T-helper 2 cell treated with Interferon-gamma antibody and Interleukin-4, amounts not matched to agents 5 μg/mL and 100 μg/mL, for 36 hours (primary cell): ENCODE results near the gene ARAP1.
"Not testable (repeated sequence)": the region's sequence is repeated elsewhere in the genome, so short reads cannot be mapped to it uniquely, and the experiment has no call there.

Experiments used
- DNase-seq: peaks from one replicate; pipeline ENCODE4 v3.0.0; 2021; ENCODE audit warnings: low spot score
- H3K27ac Mint-ChIP-seq: one replicate; pipeline ENCODE4 v1.8.0; 2021; ENCODE audit warnings: mild to moderate bottlenecking, mixed read lengths
- H3K27me3 Mint-ChIP-seq: one replicate; pipeline ENCODE4 v1.8.0; 2021; ENCODE audit warnings: low read depth, mixed read lengths
- H3K36me3 Mint-ChIP-seq: one replicate; pipeline ENCODE4 v1.8.0; 2021; ENCODE audit warnings: low read depth, mixed read lengths
- H3K4me1 Mint-ChIP-seq: one replicate; pipeline ENCODE4 v1.8.0; 2021; ENCODE audit warnings: low read depth, mixed read lengths
- H3K4me3 Mint-ChIP-seq: one replicate; pipeline ENCODE4 v1.8.0; 2022; ENCODE audit warnings: mild to moderate bottlenecking, moderate library complexity, mixed read lengths
- H3K9me3 Mint-ChIP-seq: one replicate; pipeline ENCODE4 v1.8.0; 2021; ENCODE audit warnings: mixed read lengths

Gene ARAP1

GRCh38 chr11:72752088-72752914 is at the start of gene ARAP1:
Gene ARAP1, minus strand, starts transcription at chr11:72752408. Its CDS starts 25,280 bp downstream, at chr11:72727128.
- Mint-ChIP-seq H3K27ac (peak within 1 kb of the TSS; percentile 93), H3K4me3 (peak within 1 kb of the TSS; percentile 90), H3K9me3 (no peaks in the 10 kb centered on the region), H3K27me3 (no peaks in the 10 kb centered on the region), H3K4me1 (peaks cover 30% of the 10 kb centered on the region), H3K36me3 (no peaks in the 10 kb centered on the region)
- DNase-seq, result peak; percentile 68

- no peak overlapping the region for H3K4me3 Mint-ChIP-seq
- no peak for DNase-seq
- H3K27me3 Mint-ChIP-seq, result no peaks in the 10 kb centered on the region
- peaks cover 3% of the 10 kb centered on the region for H3K4me1 Mint-ChIP-seq
- H3K36me3 Mint-ChIP-seq, result peaks cover 4% of the 10 kb centered on the region
- H3K9me3 Mint-ChIP-seq, result no peaks in the 10 kb centered on the region
- no peak overlapping the region for H3K27ac Mint-ChIP-seq
Observed at GRCh38 chr11:72799441-72799840, 47.2 kb upstream of the ARAP1 start.

- Mint-ChIP-seq H3K27ac (no peak overlapping the region), H3K4me1 (peaks cover 8% of the 10 kb centered on the region), H3K4me3 (no peak overlapping the region), H3K27me3 (no peaks in the 10 kb centered on the region), H3K36me3 (peaks cover 4% of the 10 kb centered on the region), H3K9me3 (no peaks in the 10 kb centered on the region)
- DNase-seq, result no peak
Observed at GRCh38 chr11:72798361-72798760, 46.2 kb upstream of the ARAP1 start.

- peak within 1 kb of the TSS; percentile 97 for H3K4me3 Mint-ChIP-seq
- peak; percentile 95 for DNase-seq
- peak within 1 kb of the TSS; percentile 99 for H3K27ac Mint-ChIP-seq
- no peaks in the 10 kb centered on the region for H3K9me3 Mint-ChIP-seq
- peaks cover 17% of the 10 kb centered on the region for H3K4me1 Mint-ChIP-seq
- no peaks in the 10 kb centered on the region for H3K27me3 Mint-ChIP-seq
- H3K36me3 Mint-ChIP-seq, result no peaks in the 10 kb centered on the region
Observed at GRCh38 chr11:72793425-72794367, 41.5 kb upstream of the ARAP1 start, which contains the start of gene STARD10. Gene STARD10, minus strand, starts transcription at chr11:72794047. Its CDS starts 12,866 bp downstream, at chr11:72781181.

GRCh38 chr11:72793076-72793424 is 40.8 kb upstream of the ARAP1 start:
- Mint-ChIP-seq H3K36me3 (no peaks in the 10 kb centered on the region), H3K27ac (peak overlapping the region; percentile 99), H3K4me3 (peak overlapping the region; percentile 97), H3K4me1 (peaks cover 17% of the 10 kb centered on the region), H3K9me3 (no peaks in the 10 kb centered on the region), H3K27me3 (no peaks in the 10 kb centered on the region)
- DNase-seq, result no peak

- H3K27ac Mint-ChIP-seq, result peak overlapping the region; percentile 99
- peak overlapping the region; percentile 97 for H3K4me3 Mint-ChIP-seq
- H3K4me1 Mint-ChIP-seq, result peaks cover 20% of the 10 kb centered on the region
- DNase-seq, result no peak
- no peaks in the 10 kb centered on the region for H3K36me3 Mint-ChIP-seq
- no peaks in the 10 kb centered on the region for H3K9me3 Mint-ChIP-seq
- H3K27me3 Mint-ChIP-seq, result no peaks in the 10 kb centered on the region
Observed at GRCh38 chr11:72792437-72793021, 40.3 kb upstream of the ARAP1 start.

GRCh38 chr11:72791228-72791627 is 39.0 kb upstream of the ARAP1 start:
- not testable (repeated sequence) for H3K9me3 Mint-ChIP-seq, H3K27ac Mint-ChIP-seq, H3K4me3 Mint-ChIP-seq, H3K36me3 Mint-ChIP-seq, H3K27me3 Mint-ChIP-seq, DNase-seq
- H3K4me1 Mint-ChIP-seq, result peaks cover 24% of the 10 kb centered on the region

GRCh38 chr11:72789493-72790131 is 37.4 kb upstream of the ARAP1 start:
- Mint-ChIP-seq H3K9me3 (no peaks in the 10 kb centered on the region), H3K27me3 (no peaks in the 10 kb centered on the region), H3K27ac (no peak overlapping the region), H3K36me3 (no peaks in the 10 kb centered on the region), H3K4me1 (peaks cover 23% of the 10 kb centered on the region), H3K4me3 (no peak overlapping the region)
- no peak for DNase-seq

- no peaks in the 10 kb centered on the region for H3K9me3 Mint-ChIP-seq
- H3K36me3 Mint-ChIP-seq, result no peaks in the 10 kb centered on the region
- peaks cover 15% of the 10 kb centered on the region for H3K4me1 Mint-ChIP-seq
- no peak overlapping the region for H3K4me3 Mint-ChIP-seq
- H3K27me3 Mint-ChIP-seq, result no peaks in the 10 kb centered on the region
- H3K27ac Mint-ChIP-seq, result no peak overlapping the region
- no peak for DNase-seq
Observed at GRCh38 chr11:72788241-72788640, 36.0 kb upstream of the ARAP1 start.

GRCh38 chr11:72787216-72788104 is 35.3 kb upstream of the ARAP1 start:
- Mint-ChIP-seq H3K4me1 (peaks cover 14% of the 10 kb centered on the region), H3K4me3 (no peak overlapping the region), H3K9me3 (no peaks in the 10 kb centered on the region), H3K27ac (peak overlapping the region; percentile 61), H3K36me3 (no peaks in the 10 kb centered on the region), H3K27me3 (peaks cover 3% of the 10 kb centered on the region)
- no peak for DNase-seq

GRCh38 chr11:72786305-72787215 is 34.4 kb upstream of the ARAP1 start:
- no peak overlapping the region for H3K4me3 Mint-ChIP-seq
- H3K27ac Mint-ChIP-seq, result no peak overlapping the region
- H3K4me1 Mint-ChIP-seq, result peaks cover 21% of the 10 kb centered on the region
- H3K27me3 Mint-ChIP-seq, result peaks cover 5% of the 10 kb centered on the region
- no peaks in the 10 kb centered on the region for H3K36me3 Mint-ChIP-seq
- DNase-seq, result no peak
- H3K9me3 Mint-ChIP-seq, result no peaks in the 10 kb centered on the region

- H3K4me1 Mint-ChIP-seq, result peaks cover 21% of the 10 kb centered on the region
- no peaks in the 10 kb centered on the region for H3K9me3 Mint-ChIP-seq
- H3K4me3 Mint-ChIP-seq, result no peak overlapping the region
- H3K27me3 Mint-ChIP-seq, result peaks cover 7% of the 10 kb centered on the region
- H3K27ac Mint-ChIP-seq, result no peak overlapping the region
- no peak for DNase-seq
- H3K36me3 Mint-ChIP-seq, result no peaks in the 10 kb centered on the region
Observed at GRCh38 chr11:72784662-72785061, 32.5 kb upstream of the ARAP1 start.
